ENCODE data around the gene CRLF2.
"Not testable (repeated sequence)": the region's sequence is repeated elsewhere in the genome, so short reads cannot be mapped to it uniquely, and the experiment has no call there.

DNA sequence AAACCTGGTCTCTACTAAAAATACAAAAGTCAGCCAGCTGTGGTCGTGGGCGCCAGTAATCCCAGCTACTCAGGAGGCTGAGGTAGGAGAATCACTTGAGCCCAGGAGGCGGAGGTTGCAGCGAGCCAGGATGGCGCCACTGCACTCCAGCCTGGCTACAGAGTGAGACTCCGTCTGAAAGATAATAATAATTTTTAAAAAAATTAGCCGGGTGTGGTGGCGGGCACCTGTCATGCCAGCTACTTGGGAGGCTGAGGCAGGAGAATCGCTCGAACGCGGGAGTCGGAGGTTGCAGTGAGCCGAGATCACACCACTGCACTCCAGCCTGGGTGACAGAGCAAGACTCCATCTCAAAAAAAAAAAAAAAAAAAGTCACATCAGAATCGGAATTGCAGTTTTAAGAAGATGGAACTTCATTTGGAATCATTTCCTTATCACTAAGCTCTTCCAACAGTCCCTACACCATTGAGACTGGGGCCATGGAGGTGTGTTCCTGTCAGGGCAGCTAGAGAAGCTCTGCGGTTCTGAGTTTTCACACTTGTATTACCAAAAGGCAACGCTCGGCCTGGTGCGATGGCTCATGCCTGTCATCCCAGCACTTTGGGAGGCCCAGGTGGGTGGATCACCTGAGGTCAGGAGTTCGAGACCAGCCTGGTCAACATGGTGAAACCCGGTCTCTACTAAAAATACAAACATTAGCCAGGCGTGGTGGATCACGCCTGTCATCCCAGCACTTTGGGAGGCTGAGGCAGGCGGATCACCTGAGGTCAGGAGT, 55.6 kb downstream of the CRLF2 start:
- TF ChIP-seq, protein P1, sequence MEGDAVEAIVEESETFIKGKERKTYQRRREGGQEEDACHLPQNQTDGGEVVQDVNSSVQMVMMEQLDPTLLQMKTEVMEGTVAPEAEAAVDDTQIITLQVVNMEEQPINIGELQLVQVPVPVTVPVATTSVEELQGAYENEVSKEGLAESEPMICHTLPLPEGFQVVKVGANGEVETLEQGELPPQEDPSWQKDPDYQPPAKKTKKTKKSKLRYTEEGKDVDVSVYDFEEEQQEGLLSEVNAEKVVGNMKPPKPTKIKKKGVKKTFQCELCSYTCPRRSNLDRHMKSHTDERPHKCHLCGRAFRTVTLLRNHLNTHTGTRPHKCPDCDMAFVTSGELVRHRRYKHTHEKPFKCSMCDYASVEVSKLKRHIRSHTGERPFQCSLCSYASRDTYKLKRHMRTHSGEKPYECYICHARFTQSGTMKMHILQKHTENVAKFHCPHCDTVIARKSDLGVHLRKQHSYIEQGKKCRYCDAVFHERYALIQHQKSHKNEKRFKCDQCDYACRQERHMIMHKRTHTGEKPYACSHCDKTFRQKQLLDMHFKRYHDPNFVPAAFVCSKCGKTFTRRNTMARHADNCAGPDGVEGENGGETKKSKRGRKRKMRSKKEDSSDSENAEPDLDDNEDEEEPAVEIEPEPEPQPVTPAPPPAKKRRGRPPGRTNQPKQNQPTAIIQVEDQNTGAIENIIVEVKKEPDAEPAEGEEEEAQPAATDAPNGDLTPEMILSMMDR (IDR thresholded peaks at IDR 0.05; ENCODE audit: control extremely low read depth in 1 of 3, insufficient read depth in 1 of 3, low read depth in 1 of 3, low read length in 3 of 3) = not testable (repeated sequence)
- TF ChIP-seq POLR2A (IDR thresholded peaks at IDR 0.05; ENCODE audit: control extremely low read depth in 1 of 2, low read depth in 2 of 2, low read length in 2 of 2); BACH1 (IDR thresholded peaks at IDR 0.05; ENCODE audit: low read length); POLR2AphosphoS5 (IDR thresholded peaks at IDR 0.05; ENCODE audit: low read depth, low read length); YY1 (IDR thresholded peaks at IDR 0.05; ENCODE audit: low read depth, low read length); GTF2F1 (IDR thresholded peaks at IDR 0.05; ENCODE audit: borderline replicate concordance, low read depth, low read length); PHF8 (conservative IDR thresholded peaks at IDR 0.05; ENCODE audit: low read depth, low read length); TBP (IDR thresholded peaks at IDR 0.05; ENCODE audit: low read depth, low read length): not testable (repeated sequence)
- TF ChIP-seq, protein P2, sequence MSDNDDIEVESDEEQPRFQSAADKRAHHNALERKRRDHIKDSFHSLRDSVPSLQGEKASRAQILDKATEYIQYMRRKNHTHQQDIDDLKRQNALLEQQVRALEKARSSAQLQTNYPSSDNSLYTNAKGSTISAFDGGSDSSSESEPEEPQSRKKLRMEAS (IDR thresholded peaks at IDR 0.05) = not testable (repeated sequence)
- TF ChIP-seq, protein P3, sequence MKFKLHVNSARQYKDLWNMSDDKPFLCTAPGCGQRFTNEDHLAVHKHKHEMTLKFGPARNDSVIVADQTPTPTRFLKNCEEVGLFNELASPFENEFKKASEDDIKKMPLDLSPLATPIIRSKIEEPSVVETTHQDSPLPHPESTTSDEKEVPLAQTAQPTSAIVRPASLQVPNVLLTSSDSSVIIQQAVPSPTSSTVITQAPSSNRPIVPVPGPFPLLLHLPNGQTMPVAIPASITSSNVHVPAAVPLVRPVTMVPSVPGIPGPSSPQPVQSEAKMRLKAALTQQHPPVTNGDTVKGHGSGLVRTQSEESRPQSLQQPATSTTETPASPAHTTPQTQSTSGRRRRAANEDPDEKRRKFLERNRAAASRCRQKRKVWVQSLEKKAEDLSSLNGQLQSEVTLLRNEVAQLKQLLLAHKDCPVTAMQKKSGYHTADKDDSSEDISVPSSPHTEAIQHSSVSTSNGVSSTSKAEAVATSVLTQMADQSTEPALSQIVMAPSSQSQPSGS (IDR thresholded peaks at IDR 0.05; ENCODE audit: low read length) = not testable (repeated sequence)
